SK-N-SH (cell line): ENCODE data around the gene ATP2A1. TPM values are rescaled to one million over a fixed set of nuclear protein-coding genes. Genes with fewer than 3 reads are reported as not detected.

ENCODE experiments used
- CTCF ChIA-PET: fragments of 300-600, 350-600 bp; formaldehyde crosslinking; extraction: SDS; loops from one replicate; lab custom pipeline; 2021; lab: Yijun Ruan, JAX
- POLR2A ChIA-PET: fragments of 350-600 bp; sonication (Branson Sonifier 250); formaldehyde crosslinking; extraction: SDS; loops from one replicate; lab custom pipeline; 2020; ENCODE audit warnings: antibody characterized with exemption, inconsistent platforms; lab: Yijun Ruan, JAX
- DNase-seq: peaks from one replicate; pipeline ENCODE4 v3.0.0; 2012
- H2AFZ ChIP-seq: fragments of 200-600 bp; sonication (generic); 2 replicates; pipeline ENCODE4 v1.8.1; 2016; ENCODE audit warnings: antibody characterized with exemption, mild to moderate bottlenecking, low read depth
- H3F3A ChIP-seq: fragments of 200-600 bp; sonication (generic); replicated peaks from 2 replicates; pipeline ENCODE3; 2016; ENCODE audit warnings: antibody characterized with exemption, mild to moderate bottlenecking; ENCODE audit not compliant: insufficient read depth
- H3K27ac ChIP-seq, 2 experiments: fragments of 200-500 bp in 1 of 2; fragments of 200-600 bp in 1 of 2; sonication (Bioruptor generic) in 1 of 2; sonication (generic), shearing (Covaris generic) in 1 of 2; 2 replicates each; pipeline versions ENCODE4 v1.5.1 to v1.6.1; 2014 to 2016; ENCODE audit warnings: low read depth in 2 of 2, inconsistent platforms in 1 of 2, low read length in 1 of 2, mild to moderate bottlenecking in 1 of 2, mixed read lengths in 1 of 2
- H3K27me3 ChIP-seq: fragments of 200-600 bp; sonication (generic), shearing (Covaris generic); 2 replicates; pipeline ENCODE4 v1.6.1; 2016; ENCODE audit warnings: mixed run types; ENCODE audit not compliant: insufficient read depth
- H3K36me3 ChIP-seq, 2 experiments: fragments of 200-500 bp in 1 of 2; fragments of 200-600 bp in 1 of 2; sonication (Bioruptor generic) in 1 of 2; sonication (generic) in 1 of 2; replicated peaks in 1 of 2; 2 replicates each; pipeline versions ENCODE3 to v1.5.1; 2014 to 2016; ENCODE audit warnings: low read length in 1 of 2, mild to moderate bottlenecking in 1 of 2; ENCODE audit not compliant: insufficient read depth in 2 of 2, control insufficient read depth in 1 of 2
- H3K4me1 ChIP-seq, 2 experiments: fragments of 200-500 bp in 1 of 2; fragments of 200-600 bp in 1 of 2; sonication (Bioruptor generic) in 1 of 2; sonication (generic), shearing (Covaris generic) in 1 of 2; 2 replicates each; pipeline versions ENCODE4 v1.5.1 to v1.6.1; 2014 to 2016; ENCODE audit warnings: low read depth in 1 of 2, low read length in 1 of 2, mixed run types in 1 of 2; ENCODE audit not compliant: insufficient read depth in 2 of 2, control insufficient read depth in 1 of 2
- H3K4me2 ChIP-seq: fragments of 200-600 bp; sonication (generic), shearing (Covaris generic); 2 replicates; pipeline ENCODE4 v1.6.1; 2017; ENCODE audit warnings: mixed run types
- H3K4me3 ChIP-seq, 2 experiments: fragments of 200-500 bp in 1 of 2; fragments of 200-600 bp in 1 of 2; sonication (Bioruptor generic) in 1 of 2; sonication (generic), shearing (Covaris generic) in 1 of 2; 2 replicates each; pipeline versions ENCODE4 v1.5.1 to v1.8.1; 2014 to 2016; ENCODE audit warnings: low read depth in 2 of 2, inconsistent platforms in 1 of 2, low read length in 1 of 2, mild to moderate bottlenecking in 1 of 2, mixed read lengths in 1 of 2, moderate library complexity in 1 of 2
- H3K79me2 ChIP-seq: fragments of 200-600 bp; sonication (generic); 2 replicates; pipeline ENCODE4 v1.8.1; 2017; ENCODE audit warnings: mild to moderate bottlenecking; ENCODE audit not compliant: insufficient read depth
- H3K9ac ChIP-seq: fragments of 200-600 bp; sonication (generic); 2 replicates; pipeline ENCODE4 v1.6.1; 2017; ENCODE audit warnings: mixed run types
- H3K9me2 ChIP-seq: fragments of 200-600 bp; sonication (generic); 2 replicates; pipeline ENCODE4 v1.6.1; 2017; ENCODE audit warnings: mixed run types
- H3K9me3 ChIP-seq: fragments of 200-600 bp; sonication (generic); 2 replicates; pipeline ENCODE4 v1.6.1; 2017; ENCODE audit warnings: mixed run types, mild to moderate bottlenecking, moderate library complexity
- H4K20me1 ChIP-seq: fragments of 200-600 bp; sonication (generic); 2 replicates; pipeline ENCODE4 v1.6.1; 2017; ENCODE audit warnings: mild to moderate bottlenecking, mixed run types; ENCODE audit not compliant: insufficient read depth
- CHD2 ChIP-seq: fragments of 150-350 bp; IDR thresholded peaks from 2 replicates; pipeline ENCODE4 v1.6.1; 2018; ENCODE audit warnings: low read length; ENCODE audit not compliant: partially characterized antibody
- CTCF ChIP-seq: fragments of 200-600 bp; sonication (generic); IDR thresholded peaks from 2 replicates; pipeline ENCODE4 v1.6.1; 2017; ENCODE audit warnings: antibody characterized with exemption, mild to moderate bottlenecking, moderate library complexity
- EP300 ChIP-seq, 2 experiments: IDR thresholded peaks; 2 replicates each; pipeline versions ENCODE4 v1.4.0 to v1.6.1; 2012; ENCODE audit warnings: borderline replicate concordance in 1 of 2, low read depth in 1 of 2, low read length in 1 of 2
- EZH2phosphoT487 ChIP-seq: fragments of 200-600 bp; sonication (generic); IDR thresholded peaks from 2 replicates; pipeline ENCODE4 v1.6.1; 2017; ENCODE audit warnings: low read depth, mixed run types, mild to moderate bottlenecking, antibody characterized with exemption, moderate library complexity, borderline replicate concordance
- FOSL2 ChIP-seq: IDR thresholded peaks from 2 replicates; pipeline ENCODE4 v1.4.0; 2012; ENCODE audit warnings: low read depth, mild to moderate bottlenecking, moderate library complexity, borderline replicate concordance
- FOXJ3 ChIP-seq: sonication (generic); formaldehyde crosslinking; IDR thresholded peaks from 2 replicates; pipeline ENCODE4 v1.5.1; 2020; ENCODE audit warnings: mild to moderate bottlenecking, missing genetic modification reagents
- FOXM1 ChIP-seq: IDR thresholded peaks from 2 replicates; pipeline ENCODE4 v1.4.0; 2012; ENCODE audit warnings: low read depth, mild to moderate bottlenecking
- JUND ChIP-seq: IDR thresholded peaks from 2 replicates; pipeline ENCODE4 v1.4.0; 2012
- MEF2A ChIP-seq: IDR thresholded peaks from 2 replicates; pipeline ENCODE4 v1.4.0; 2012; ENCODE audit warnings: low read depth, borderline replicate concordance
- NFIC ChIP-seq: IDR thresholded peaks from 2 replicates; pipeline ENCODE4 v1.4.0; 2012; ENCODE audit warnings: borderline replicate concordance
- NRF1 ChIP-seq: IDR thresholded peaks from 2 replicates; pipeline ENCODE4 v1.6.1; 2012; ENCODE audit warnings: low read depth, mild to moderate bottlenecking, low read length
- RCOR1 ChIP-seq: fragments of 150-350 bp; IDR thresholded peaks from 2 replicates; pipeline ENCODE4 v1.6.1; 2017; ENCODE audit warnings: antibody characterized with exemption, low read length
- REST ChIP-seq: IDR thresholded peaks from 2 replicates; pipeline ENCODE4 v1.6.1; 2012; ENCODE audit warnings: mild to moderate bottlenecking, low read depth, low read length, moderate library complexity
- RFX5 ChIP-seq: IDR thresholded peaks from 2 replicates; pipeline ENCODE4 v1.6.1; 2012; ENCODE audit warnings: mild to moderate bottlenecking, improper control_type of control experiment, low read length
- TAF1 ChIP-seq: IDR thresholded peaks from 2 replicates; pipeline ENCODE4 v1.6.1; 2012; ENCODE audit warnings: low read depth, mild to moderate bottlenecking, low read length, moderate library complexity, borderline replicate concordance
- TCF12 ChIP-seq: IDR thresholded peaks from 2 replicates; pipeline ENCODE4 v1.4.0; 2012
- USF2 ChIP-seq: fragments of 150-350 bp; IDR thresholded peaks from 2 replicates; pipeline ENCODE4 v1.6.1; 2017; ENCODE audit warnings: antibody characterized with exemption, low read length, low read depth, borderline replicate concordance
- YY1 ChIP-seq: IDR thresholded peaks from 2 replicates; pipeline ENCODE4 v1.4.0; 2012; ENCODE audit warnings: low read depth, mild to moderate bottlenecking
- WGBS: methylation state at CpG from one replicate; pipeline ENCODE4 v1.1.6; 2017; ENCODE audit warnings: low lambda C conversion rate; 5-methylcytosine and 5-hydroxymethylcytosine counted together
- polyA plus RNA-seq, 3 experiments: library from polyadenylated mRNA; depleted of rRNA; stranded (reverse); fragments of >200 nt; gene quantifications; 2 replicates each; pipeline ENCODE4 v1.2.3, GENCODE V29; 2012

ATP2A1 gene
- polyA plus RNA-seq, 1 of the 3 experiments (the other 2 are of a cell fraction), result 3.0 TPM

- peaks cover 0 to 42% of the 10 kb centered on the region in 2 experiments for H3K36me3 ChIP-seq
- no peaks in the 10 kb centered on the region for H3K9me2 ChIP-seq
- 77% methylated on average over 12 of the region's 13 CpGs for WGBS
- H3F3A ChIP-seq, result peaks cover 4% of the 10 kb centered on the region
- H3K4me2 ChIP-seq, result no peak overlapping the region
- ChIA-PET CTCF (interaction anchor here (0.7 to 2.5 kb wide), 4 partner anchors 10 to 71 kb away, joined by 3 to 15 read pairs (median 4); partner anchors contain the start of gene SH2B1), POLR2A (interaction anchor here (0.7 to 1.3 kb wide), 3 partner anchors 12 to 331 kb away, joined by 3 read pairs; partner anchors contain the start of gene NFATC2IP)
- no peak overlapping the region for H2AFZ ChIP-seq
- H3K27me3 ChIP-seq, result no peaks in the 10 kb centered on the region
- no peak for TF ChIP-seq CHD2
- peak; percentile 13; the same call in 1 of the 2 replicates for TF ChIP-seq CTCF
- TF ChIP-seq NRF1, result no peak
- H3K79me2 ChIP-seq, result no peaks in the 10 kb centered on the region
- no peak for DNase-seq
- H3K4me1 ChIP-seq, result peaks cover 0 to 14% of the 10 kb centered on the region in 2 experiments; a peak in 1 of 4 replicates
- H3K9me3 ChIP-seq, result no peaks in the 10 kb centered on the region
- H3K9ac ChIP-seq, result no peak overlapping the region
- H4K20me1 ChIP-seq, result no peaks in the 10 kb centered on the region
- no peak overlapping the region for H3K27ac ChIP-seq
- H3K4me3 ChIP-seq, result no peak overlapping the region
Measured at GRCh38 chr16:28875134-28876018, 2.9 kb upstream of the ATP2A1 start.

GRCh38 chr16:28876019-28876659, 2.1 kb upstream of the ATP2A1 start:
- DNase-seq, result no peak
- Histone ChIP-seq H4K20me1 (no peaks in the 10 kb centered on the region), H3K9me2 (no peaks in the 10 kb centered on the region), H3K79me2 (no peaks in the 10 kb centered on the region), H3K4me1 (peaks cover 0 to 14% of the 10 kb centered on the region in 2 experiments; a peak in 1 of 4 replicates), H3F3A (peaks cover 4% of the 10 kb centered on the region), H3K27ac (no peak overlapping the region), H2AFZ (no peak overlapping the region), H3K4me3 (no peak overlapping the region), H3K9me3 (no peaks in the 10 kb centered on the region), H3K36me3 (peaks cover 0 to 37% of the 10 kb centered on the region in 2 experiments), H3K27me3 (no peaks in the 10 kb centered on the region), H3K9ac (no peak overlapping the region), H3K4me2 (no peak overlapping the region)
- TF ChIP-seq FOXM1, result no peak
- TF ChIP-seq RFX5, result no peak
- TF ChIP-seq NFIC, result no peak
- no peak for TF ChIP-seq USF2
- no peak for TF ChIP-seq FOSL2
- TF ChIP-seq REST, result no peak
- no peak for TF ChIP-seq YY1
- no peak for TF ChIP-seq TCF12
- TF ChIP-seq FOXJ3 (CRISPR knock-in tag), result no peak
- TF ChIP-seq MEF2A, result no peak
- no peak for TF ChIP-seq EP300 (IDR thresholded peaks at IDR 0.05; ENCODE audit: borderline replicate concordance in 1 of 2, low read depth in 1 of 2, low read length in 1 of 2)
- no peak for TF ChIP-seq JUND
- TF ChIP-seq RCOR1, result no peak
- no peak for TF ChIP-seq NRF1
- no peak for TF ChIP-seq EZH2phosphoT487
- TF ChIP-seq TAF1, result no peak
- ChIA-PET POLR2A (no interaction called here), CTCF (interaction anchor here (2.2 kb wide), 1 partner anchor 13 kb away, joined by 6 read pairs; the partner anchor contains the start of gene SH2B1)
- 81% methylated on average over 15 of the region's 17 CpGs for WGBS
